ENCODE measurements around the gene SCRG1. TPM values are rescaled to one million over a fixed set of nuclear protein-coding genes. Genes with fewer than 3 reads are reported as not detected.
A peak's percentile ranks its signal among the peaks of the same experiment; 100 is the strongest.

The SCRG1 gene
- total RNA-seq, 1 donor, result under 0.01 TPM

DNA sequence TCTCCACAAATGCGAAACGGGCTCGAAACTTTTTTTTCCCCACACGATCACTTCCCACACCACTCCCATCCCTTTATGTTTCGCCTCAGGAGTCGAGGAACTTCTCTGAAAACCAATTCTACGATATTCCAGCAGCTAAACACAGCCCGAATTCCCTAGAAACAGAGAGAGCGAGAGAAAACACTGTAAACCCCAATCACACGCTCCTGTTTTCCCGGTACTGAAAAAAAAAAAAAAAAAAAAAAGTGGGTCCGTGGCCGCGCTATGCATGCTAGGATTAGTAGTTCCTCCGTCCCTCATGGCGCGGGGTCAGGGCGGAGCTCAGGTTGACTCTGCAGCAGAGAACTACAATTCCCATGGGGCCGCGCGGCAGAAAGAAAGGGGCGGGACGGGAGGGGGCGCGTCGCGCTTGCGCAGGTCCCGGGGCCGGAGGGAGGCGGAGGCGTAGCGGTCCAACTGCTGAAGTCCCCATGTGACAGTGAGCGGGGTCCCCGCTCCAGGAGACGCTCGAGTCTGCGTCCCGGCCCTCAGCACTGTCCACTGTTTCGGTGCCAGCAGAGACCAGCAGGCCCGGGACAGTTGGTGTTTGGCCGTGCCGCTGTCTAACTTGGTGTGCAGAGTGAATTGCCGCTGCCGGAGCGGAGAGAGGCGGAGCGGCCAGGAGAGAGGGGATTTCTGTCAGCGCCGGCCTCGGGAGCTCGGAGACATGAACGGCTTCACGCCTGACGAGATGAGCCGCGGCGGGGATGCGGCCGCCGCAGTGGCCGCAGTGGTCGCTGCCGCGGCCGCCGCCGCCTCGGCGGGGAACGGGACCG lies 28.2 kb downstream of the SCRG1 start, which contains the start of gene SAP30:
TSS of gene SAP30 (plus strand) at position 478 of the 815 bp plus-strand sequence. CDS start at position 707, 229 bp downstream.
- DNase-seq (ENCODE audit: low read depth), result peak; percentile 99
- TF ChIP-seq, protein P1, sequence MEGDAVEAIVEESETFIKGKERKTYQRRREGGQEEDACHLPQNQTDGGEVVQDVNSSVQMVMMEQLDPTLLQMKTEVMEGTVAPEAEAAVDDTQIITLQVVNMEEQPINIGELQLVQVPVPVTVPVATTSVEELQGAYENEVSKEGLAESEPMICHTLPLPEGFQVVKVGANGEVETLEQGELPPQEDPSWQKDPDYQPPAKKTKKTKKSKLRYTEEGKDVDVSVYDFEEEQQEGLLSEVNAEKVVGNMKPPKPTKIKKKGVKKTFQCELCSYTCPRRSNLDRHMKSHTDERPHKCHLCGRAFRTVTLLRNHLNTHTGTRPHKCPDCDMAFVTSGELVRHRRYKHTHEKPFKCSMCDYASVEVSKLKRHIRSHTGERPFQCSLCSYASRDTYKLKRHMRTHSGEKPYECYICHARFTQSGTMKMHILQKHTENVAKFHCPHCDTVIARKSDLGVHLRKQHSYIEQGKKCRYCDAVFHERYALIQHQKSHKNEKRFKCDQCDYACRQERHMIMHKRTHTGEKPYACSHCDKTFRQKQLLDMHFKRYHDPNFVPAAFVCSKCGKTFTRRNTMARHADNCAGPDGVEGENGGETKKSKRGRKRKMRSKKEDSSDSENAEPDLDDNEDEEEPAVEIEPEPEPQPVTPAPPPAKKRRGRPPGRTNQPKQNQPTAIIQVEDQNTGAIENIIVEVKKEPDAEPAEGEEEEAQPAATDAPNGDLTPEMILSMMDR (IDR thresholded peaks at IDR 0.05; ENCODE audit: insufficient read depth, low read depth, low read length), result no peak
- H3K4me3 ChIP-seq (ENCODE audit: low read depth, low read length), result peak within 1 kb of the TSS; percentile 84

DNA sequence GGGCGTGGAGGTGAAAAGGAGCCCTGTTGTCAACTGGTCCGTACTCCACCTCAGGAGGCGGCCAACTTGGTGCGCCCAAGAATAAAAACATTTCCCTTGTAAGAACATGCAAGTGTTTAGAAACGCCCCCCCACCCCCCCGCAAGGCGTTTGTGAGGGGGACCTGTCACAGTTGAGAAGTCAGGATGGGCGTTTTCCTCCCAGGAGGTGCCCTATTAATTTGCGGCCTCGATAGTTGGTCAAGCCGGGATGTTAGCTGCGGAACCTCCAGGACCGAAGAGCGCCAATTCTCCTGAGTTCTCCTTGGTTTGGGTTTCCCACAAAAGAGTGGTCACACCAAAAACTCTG lies 28.8 kb downstream of the SCRG1 start:
- TF ChIP-seq, protein P1 (IDR thresholded peaks at IDR 0.05; ENCODE audit: insufficient read depth, low read depth, low read length), result no peak
- DNase-seq (ENCODE audit: low read depth), result no peak
- H3K4me3 ChIP-seq (ENCODE audit: low read depth, low read length), result peak overlapping the region; percentile 84

DNA sequence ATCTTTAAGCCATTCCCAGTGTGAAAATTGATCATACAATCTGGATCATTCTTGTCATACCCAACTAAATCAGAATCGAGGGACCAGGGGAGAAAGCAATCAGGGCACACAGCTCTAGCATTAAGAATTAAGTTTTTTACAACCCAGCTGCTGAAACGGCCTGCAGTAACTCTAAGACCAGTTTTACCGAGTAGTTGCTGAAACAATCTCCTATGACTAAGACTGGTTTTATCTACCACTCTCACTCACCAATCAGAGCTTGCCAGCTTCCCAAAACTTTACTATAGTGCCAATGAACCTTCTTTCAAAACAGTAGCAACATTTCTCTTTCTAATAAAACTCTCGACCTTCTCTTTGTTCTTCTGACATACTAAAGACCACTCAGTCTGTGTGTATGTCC lies 31.0 kb downstream of the SCRG1 start:
- no peak for DNase-seq (ENCODE audit: low read depth)
- TF ChIP-seq, protein P1 (IDR thresholded peaks at IDR 0.05; ENCODE audit: insufficient read depth, low read depth, low read length), result no peak
- H3K4me3 ChIP-seq (ENCODE audit: low read depth, low read length), result no peak overlapping the region

DNA sequence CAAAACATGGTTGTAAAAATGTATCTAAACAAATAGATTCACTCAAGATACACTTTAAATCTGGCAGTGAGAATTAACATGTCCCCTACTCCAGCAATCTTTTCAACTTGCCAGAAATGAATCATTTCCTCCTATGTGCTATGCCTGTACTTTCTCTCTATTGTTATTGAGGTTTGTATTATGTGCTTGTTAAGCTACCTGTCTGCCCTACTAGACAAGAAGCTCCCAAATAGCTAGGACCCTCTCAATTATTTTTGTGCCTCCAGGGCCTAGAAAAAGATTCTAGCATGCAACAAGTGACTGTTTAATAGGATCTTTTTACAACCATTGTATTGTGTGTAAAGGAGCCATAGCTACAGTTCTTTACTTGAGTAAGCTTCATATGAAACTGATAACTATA lies 31.6 kb downstream of the SCRG1 start:
- DNase-seq (ENCODE audit: low read depth), result no peak
- TF ChIP-seq, protein P1 (IDR thresholded peaks at IDR 0.05; ENCODE audit: insufficient read depth, low read depth, low read length), result no peak
- no peak overlapping the region for H3K4me3 ChIP-seq (ENCODE audit: low read depth, low read length)

DNA sequence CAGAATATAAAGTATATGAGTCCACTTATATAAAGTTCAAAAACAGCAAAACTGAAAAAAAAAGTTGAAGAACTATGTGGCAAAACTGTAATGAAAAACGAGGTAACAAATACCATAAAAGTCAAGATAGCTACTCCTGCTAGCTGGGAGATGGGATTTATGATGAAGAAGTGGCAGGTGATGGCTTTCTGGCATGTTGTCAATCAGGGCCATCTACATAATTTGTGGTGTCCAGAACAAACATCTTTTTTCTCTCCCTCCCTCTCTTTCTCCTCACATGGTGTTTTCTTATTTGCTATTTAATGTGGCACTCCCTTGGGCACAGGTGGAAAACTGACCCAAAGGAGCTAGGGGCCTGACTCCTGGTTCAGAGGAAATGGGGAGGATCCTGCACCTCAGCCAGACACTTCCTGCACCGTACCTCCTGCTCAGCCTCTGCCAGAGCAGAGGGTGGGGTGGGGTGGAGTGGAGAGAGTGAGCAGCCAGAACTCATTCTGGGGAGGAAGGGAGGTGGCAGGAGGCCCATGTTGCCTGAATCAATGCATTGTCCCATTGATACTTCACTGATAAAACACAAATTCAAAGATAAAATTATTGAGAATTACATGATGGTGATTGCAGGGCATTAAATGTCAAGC lies 33.4 kb downstream of the SCRG1 start:
- TF ChIP-seq, protein P1 (IDR thresholded peaks at IDR 0.05; ENCODE audit: insufficient read depth, low read depth, low read length), result no peak
- no peak overlapping the region for H3K4me3 ChIP-seq (ENCODE audit: low read depth, low read length)
- DNase-seq (ENCODE audit: low read depth), result no peak

DNA sequence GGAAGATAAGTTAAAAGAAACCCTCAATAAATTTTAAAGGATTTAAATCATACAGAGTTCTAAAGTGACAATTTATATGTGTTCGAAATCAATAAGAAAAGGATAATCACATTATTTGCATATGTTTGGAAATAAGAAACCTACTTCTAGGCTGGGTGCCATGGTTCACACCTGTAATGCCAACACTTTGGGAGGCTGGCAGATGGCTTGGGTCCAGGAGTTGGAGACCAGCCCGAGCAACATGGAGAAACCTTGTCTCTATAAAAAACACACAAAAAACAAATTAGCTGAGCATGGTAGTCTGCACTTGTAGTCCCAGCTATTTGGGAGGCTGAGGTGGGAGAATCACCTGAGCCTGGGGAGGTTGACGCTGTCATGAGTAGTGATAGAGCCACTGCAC lies 36.2 kb downstream of the SCRG1 start:
- TF ChIP-seq, protein P1 (IDR thresholded peaks at IDR 0.05; ENCODE audit: insufficient read depth, low read depth, low read length), result no peak
- no peak overlapping the region for H3K4me3 ChIP-seq (ENCODE audit: low read depth, low read length)
- DNase-seq (ENCODE audit: low read depth), result no peak

Measured in fibroblast of villous mesenchyme (primary cell).